ENCODE results near the gene ANO6. TPM values are rescaled to one million over a fixed set of nuclear protein-coding genes. Genes with fewer than 3 reads are reported as not detected.
A peak's percentile ranks its signal among the peaks of the same experiment; 100 is the strongest.

Gene ANO6
- total RNA-seq, 2 experiments from 2014 or later: 13.1 to 13.6 TPM

GRCh38 chr12:45439039-45439438, 223.1 kb downstream of the ANO6 start:
- Mint-ChIP-seq H3K4me3 (no peak overlapping the region), H3K36me3 (ENCODE audit: low read depth) (peaks cover 5% of the 10 kb centered on the region), H3K4me1 (ENCODE audit: low read depth) (no peaks in the 10 kb centered on the region), H3K27me3 (no peaks in the 10 kb centered on the region), H3K27ac (no peak overlapping the region), H3K9me3 (peaks cover 14% of the 10 kb centered on the region)
- TF ChIP-seq, protein P1, sequence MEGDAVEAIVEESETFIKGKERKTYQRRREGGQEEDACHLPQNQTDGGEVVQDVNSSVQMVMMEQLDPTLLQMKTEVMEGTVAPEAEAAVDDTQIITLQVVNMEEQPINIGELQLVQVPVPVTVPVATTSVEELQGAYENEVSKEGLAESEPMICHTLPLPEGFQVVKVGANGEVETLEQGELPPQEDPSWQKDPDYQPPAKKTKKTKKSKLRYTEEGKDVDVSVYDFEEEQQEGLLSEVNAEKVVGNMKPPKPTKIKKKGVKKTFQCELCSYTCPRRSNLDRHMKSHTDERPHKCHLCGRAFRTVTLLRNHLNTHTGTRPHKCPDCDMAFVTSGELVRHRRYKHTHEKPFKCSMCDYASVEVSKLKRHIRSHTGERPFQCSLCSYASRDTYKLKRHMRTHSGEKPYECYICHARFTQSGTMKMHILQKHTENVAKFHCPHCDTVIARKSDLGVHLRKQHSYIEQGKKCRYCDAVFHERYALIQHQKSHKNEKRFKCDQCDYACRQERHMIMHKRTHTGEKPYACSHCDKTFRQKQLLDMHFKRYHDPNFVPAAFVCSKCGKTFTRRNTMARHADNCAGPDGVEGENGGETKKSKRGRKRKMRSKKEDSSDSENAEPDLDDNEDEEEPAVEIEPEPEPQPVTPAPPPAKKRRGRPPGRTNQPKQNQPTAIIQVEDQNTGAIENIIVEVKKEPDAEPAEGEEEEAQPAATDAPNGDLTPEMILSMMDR (IDR thresholded peaks at IDR 0.05): no peak
- intact Hi-C loops (cut with micrococcal nuclease): no loop called here
- ATAC-seq: peak; percentile 65
- ChIA-PET CTCF (no interaction called here), POLR2A (no interaction called here)
- peak; percentile 38 for DNase-seq

- Mint-ChIP-seq H3K36me3 (ENCODE audit: low read depth) (peaks cover 7% of the 10 kb centered on the region), H3K9me3 (peaks cover 20% of the 10 kb centered on the region), H3K27me3 (peaks cover 3% of the 10 kb centered on the region), H3K4me1 (ENCODE audit: low read depth) (no peaks in the 10 kb centered on the region), H3K27ac (no peak overlapping the region), H3K4me3 (no peak overlapping the region)
- intact Hi-C loops (cut with micrococcal nuclease): no loop called here
- ChIA-PET POLR2A (no interaction called here), CTCF (no interaction called here)
- no peak for ATAC-seq
- TF ChIP-seq, protein P1 (IDR thresholded peaks at IDR 0.05): no peak
- DNase-seq: no peak
Observed at GRCh38 chr12:45446013-45446412, 230.1 kb downstream of the ANO6 start.

GRCh38 chr12:45458238-45458637, 242.3 kb downstream of the ANO6 start:
- Mint-ChIP-seq H3K27ac (no peak overlapping the region), H3K36me3 (ENCODE audit: low read depth) (no peaks in the 10 kb centered on the region), H3K9me3 (no peaks in the 10 kb centered on the region), H3K4me1 (ENCODE audit: low read depth) (no peaks in the 10 kb centered on the region), H3K27me3 (peaks cover 3% of the 10 kb centered on the region), H3K4me3 (no peak overlapping the region)
- ATAC-seq (no peak), DNase-seq (no peak)
- intact Hi-C loops (cut with micrococcal nuclease): no loop called here
- TF ChIP-seq, protein P1 (IDR thresholded peaks at IDR 0.05): no peak
- POLR2A ChIA-PET: no interaction called here
- CTCF ChIA-PET: no interaction called here

- H3K27me3 Mint-ChIP-seq: peaks cover 3% of the 10 kb centered on the region
- DNase-seq (no peak), ATAC-seq (no peak)
- no peak overlapping the region for H3K27ac Mint-ChIP-seq
- no peak overlapping the region for H3K4me3 Mint-ChIP-seq
- no peaks in the 10 kb centered on the region for H3K36me3 Mint-ChIP-seq (ENCODE audit: low read depth)
- no peaks in the 10 kb centered on the region for H3K9me3 Mint-ChIP-seq
- no peaks in the 10 kb centered on the region for H3K4me1 Mint-ChIP-seq (ENCODE audit: low read depth)
- TF ChIP-seq, protein P1 (IDR thresholded peaks at IDR 0.05): no peak
- ChIA-PET CTCF (interaction anchor here (0.8 kb wide), 1 partner anchor 85 kb away, joined by 3 read pairs; no protein-coding TSS in a partner anchor), POLR2A (no interaction called here)
- intact Hi-C loops (cut with micrococcal nuclease): no loop called here
Observed at GRCh38 chr12:45458854-45459807, 243.2 kb downstream of the ANO6 start.

DNA sequence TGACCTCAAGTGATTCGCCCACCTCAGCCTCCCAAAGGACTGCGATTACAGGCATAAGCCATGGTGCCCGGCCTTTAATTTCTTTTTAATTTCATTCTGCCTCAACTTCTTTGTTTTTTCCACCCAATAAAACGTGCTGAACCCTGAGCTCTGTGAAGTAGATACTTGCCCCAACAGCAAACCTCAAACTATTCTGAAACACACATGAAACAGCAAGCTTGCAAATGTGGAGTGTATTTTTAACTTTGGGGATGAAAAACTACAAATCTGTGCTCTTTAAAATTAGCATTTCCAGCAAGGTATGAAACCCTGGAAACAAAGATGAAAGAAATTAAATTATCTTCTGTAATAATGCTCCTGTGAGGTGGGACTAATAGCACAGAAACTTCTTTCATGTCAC, 246.6 kb downstream of the ANO6 start:
- Mint-ChIP-seq H3K9me3 (no peaks in the 10 kb centered on the region), H3K4me1 (ENCODE audit: low read depth) (no peaks in the 10 kb centered on the region), H3K36me3 (ENCODE audit: low read depth) (no peaks in the 10 kb centered on the region), H3K27me3 (peaks cover 3% of the 10 kb centered on the region), H3K27ac (no peak overlapping the region), H3K4me3 (no peak overlapping the region)
- TF ChIP-seq, protein P1 (IDR thresholded peaks at IDR 0.05): no peak
- POLR2A ChIA-PET: no interaction called here
- ATAC-seq (no peak), DNase-seq (no peak)
- intact Hi-C loops (cut with micrococcal nuclease): no loop called here
- CTCF ChIA-PET: no interaction called here
